ENCODE data around the gene DCAKD. TPM values are rescaled to one million over a fixed set of nuclear protein-coding genes. Genes with fewer than 3 reads are reported as not detected.

DCAKD gene
- total and polyA plus RNA-seq, 5 experiments from 2014 or later: 13.1 to 37.9 (median 16.1) TPM

DNA sequence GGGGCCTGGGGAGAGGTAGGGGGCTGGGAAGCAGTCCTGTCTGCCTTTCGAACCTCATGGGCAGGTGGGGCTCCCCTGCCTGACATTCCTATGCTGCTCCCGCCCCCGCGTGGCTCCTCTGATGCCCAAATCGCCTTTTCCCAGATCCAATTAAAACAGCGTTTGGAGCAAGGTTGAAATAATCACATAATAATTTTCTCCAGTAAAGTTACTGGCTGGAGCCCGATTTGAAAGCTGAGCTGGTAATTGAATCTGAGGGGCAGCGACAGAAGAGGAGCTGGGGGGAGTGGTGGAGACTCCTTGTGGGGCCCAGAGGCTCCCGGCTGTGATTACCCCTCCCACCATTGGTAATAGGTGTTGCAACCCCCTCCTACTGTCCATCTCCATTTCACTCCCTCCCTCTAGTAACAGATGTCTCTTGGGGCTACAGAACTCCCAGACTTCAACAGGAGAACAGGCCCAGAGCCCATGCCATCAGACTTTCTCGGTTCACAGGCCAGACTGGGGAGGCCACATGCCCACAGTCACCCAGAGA lies 44.4 kb downstream of the DCAKD start:
- H3K4me1 Mint-ChIP-seq: no peaks in the 10 kb centered on the region
- no peak overlapping the region for H3K27ac Mint-ChIP-seq
- H3K27me3 Mint-ChIP-seq: peaks cover 7 to 24% (median 13%) of the 10 kb centered on the region in 5 donors
- H3K4me3 Mint-ChIP-seq: no peak overlapping the region
- H3K36me3 Mint-ChIP-seq: peaks cover 0 to 8% (median 0%) of the 10 kb centered on the region in 3 donors
- DNase-seq: no peak
- no peaks in the 10 kb centered on the region for H3K9me3 Mint-ChIP-seq
- POLR2A ChIA-PET: no interaction called here
- ATAC-seq: no peak

DNA sequence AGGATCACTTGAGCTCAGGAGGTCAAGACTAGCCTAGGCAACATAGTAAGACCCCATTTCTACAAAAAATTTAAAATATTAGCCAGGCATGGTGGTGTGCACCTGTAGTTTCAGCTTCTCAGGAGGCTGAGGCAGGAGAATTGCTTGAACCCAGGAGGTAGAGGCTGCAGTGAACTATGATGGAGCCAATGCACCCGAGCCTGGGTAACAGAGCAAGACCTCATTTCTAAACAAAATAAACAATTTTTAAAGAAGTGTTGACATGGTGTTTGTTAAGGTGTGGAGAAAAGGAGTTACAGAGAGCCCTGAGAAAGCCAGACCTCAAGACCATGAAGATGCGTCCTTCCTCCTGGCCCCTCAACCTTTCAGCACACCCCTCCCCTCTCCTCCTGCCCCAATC lies 45.7 kb downstream of the DCAKD start:
- DNase-seq (no peak), ATAC-seq (no peak)
- Mint-ChIP-seq H3K27me3 (peaks cover 7 to 22% (median 9%) of the 10 kb centered on the region in 5 donors), H3K4me3 (no peak overlapping the region), H3K27ac (no peak overlapping the region), H3K4me1 (no peaks in the 10 kb centered on the region), H3K9me3 (no peaks in the 10 kb centered on the region), H3K36me3 (peaks cover 0 to 4% (median 0%) of the 10 kb centered on the region in 3 donors)
- POLR2A ChIA-PET: no interaction called here

DNA sequence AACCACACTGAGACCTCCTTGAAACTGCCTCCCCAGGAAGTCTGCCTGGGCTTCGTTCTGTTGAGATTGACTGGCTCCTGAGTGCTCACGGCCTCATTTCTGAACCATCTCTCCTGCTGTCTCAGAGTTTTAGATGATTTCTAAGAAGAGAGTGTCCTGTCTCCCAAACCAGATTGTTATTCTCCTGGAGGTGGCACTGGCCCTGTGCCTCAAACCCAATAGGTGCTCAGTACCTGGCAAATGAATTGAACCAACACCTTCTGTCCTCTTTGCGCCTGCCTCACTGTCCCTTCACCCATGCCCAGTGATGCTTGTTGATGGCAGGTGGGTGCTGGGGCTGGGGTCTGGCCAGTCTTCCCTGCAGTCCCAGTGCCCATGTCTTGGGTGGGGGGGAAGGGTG lies 47.0 kb downstream of the DCAKD start:
- Mint-ChIP-seq H3K36me3 (peaks cover 0 to 3% (median 2%) of the 10 kb centered on the region in 3 donors), H3K27me3 (peaks cover 3 to 20% (median 10%) of the 10 kb centered on the region in 5 donors), H3K27ac (peak overlapping the region in 1 of 10 donors; percentile 43), H3K4me3 (no peak overlapping the region), H3K9me3 (peaks cover 0 to 6% (median 2%) of the 10 kb centered on the region in 9 donors), H3K4me1 (no peaks in the 10 kb centered on the region)
- DNase-seq: no peak
- POLR2A ChIA-PET: no interaction called here
- no peak for ATAC-seq

DNA sequence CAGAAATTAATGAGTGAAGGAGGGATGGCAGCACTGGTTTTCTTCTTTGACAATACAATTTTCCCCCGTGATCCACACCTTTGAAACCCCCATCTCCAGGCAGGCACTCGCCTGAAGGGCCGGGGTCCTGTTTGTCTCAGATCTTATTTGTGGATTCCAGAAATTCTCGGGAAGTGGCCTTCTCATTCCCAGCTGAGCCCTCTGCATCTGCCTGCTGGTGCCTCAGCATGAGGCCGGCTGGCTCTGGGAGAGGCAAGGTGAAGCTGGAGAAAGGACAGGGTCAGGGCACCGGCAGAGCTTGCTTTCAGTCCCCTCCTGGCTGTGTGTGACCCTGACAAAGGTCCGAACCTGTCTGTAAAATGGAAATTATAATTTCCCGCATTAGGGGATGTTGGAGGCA lies 47.6 kb downstream of the DCAKD start:
- Mint-ChIP-seq H3K4me3 (no peak overlapping the region), H3K4me1 (no peaks in the 10 kb centered on the region), H3K27ac (peak overlapping the region in 1 of 10 donors; percentile 43), H3K36me3 (peaks cover 0 to 7% (median 2%) of the 10 kb centered on the region in 3 donors), H3K9me3 (peaks cover 0 to 10% (median 7%) of the 10 kb centered on the region in 9 donors), H3K27me3 (peaks cover 3 to 20% (median 10%) of the 10 kb centered on the region in 5 donors)
- no peak for ATAC-seq
- POLR2A ChIA-PET: no interaction called here
- no peak for DNase-seq

DNA sequence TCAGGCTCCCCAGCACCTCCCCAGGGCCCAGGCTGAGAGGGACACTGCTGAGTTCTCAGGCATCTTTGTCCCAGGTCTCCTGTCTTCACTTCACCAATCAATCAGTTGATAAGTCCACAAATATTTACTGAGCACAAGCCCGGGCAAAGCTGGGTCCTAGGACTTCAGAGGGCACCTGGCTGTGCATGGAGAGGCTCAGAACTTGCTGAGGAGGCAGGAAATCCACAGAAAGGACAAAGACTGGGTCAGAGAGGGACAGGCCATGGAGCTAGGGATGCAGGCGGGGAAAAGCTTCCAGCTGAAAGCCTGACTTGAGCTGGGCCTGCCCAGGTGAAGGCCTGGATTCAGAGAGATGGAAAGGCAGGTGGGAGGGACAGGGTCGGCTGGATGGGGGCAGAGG lies 50.1 kb downstream of the DCAKD start:
- POLR2A ChIA-PET: interaction anchor here (0.5 kb wide), 1 partner anchor 65 kb away, joined by 4 read pairs; no protein-coding TSS in a partner anchor
- Mint-ChIP-seq H3K36me3 (peaks cover 0 to 7% (median 0%) of the 10 kb centered on the region in 3 donors), H3K27me3 (peaks cover 0 to 15% (median 9%) of the 10 kb centered on the region in 5 donors), H3K4me3 (no peak overlapping the region), H3K27ac (peak overlapping the region in 1 of 10 donors; percentile 22), H3K4me1 (peaks cover 0 to 1% (median 0%) of the 10 kb centered on the region in 4 donors), H3K9me3 (peaks cover 0 to 16% (median 9%) of the 10 kb centered on the region in 9 donors)
- ATAC-seq (no peak), DNase-seq (no peak)

DNA sequence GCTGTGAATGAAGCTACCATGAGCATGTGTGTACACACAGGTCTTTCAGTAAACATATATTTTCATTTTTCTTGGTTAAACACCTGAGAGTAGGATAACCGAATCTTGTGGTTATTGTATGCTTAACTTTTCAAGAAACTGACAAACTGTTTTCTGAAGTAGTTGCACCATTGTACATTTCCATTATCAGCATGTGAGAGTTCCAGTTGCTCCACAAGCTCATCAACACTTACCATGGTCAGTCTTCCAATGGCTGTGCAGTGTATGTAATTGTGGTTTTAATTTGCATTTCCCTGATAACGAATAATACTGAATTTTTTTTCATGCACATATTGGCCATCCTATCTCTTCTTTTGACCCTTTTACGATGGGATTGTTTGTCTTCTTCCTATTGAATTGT lies 52.0 kb downstream of the DCAKD start:
- ATAC-seq (no peak), DNase-seq (no peak)
- Mint-ChIP-seq H3K4me1 (peaks cover 0 to 7% (median 2%) of the 10 kb centered on the region in 4 donors), H3K36me3 (peaks cover 0 to 7% (median 0%) of the 10 kb centered on the region in 3 donors), H3K4me3 (no peak overlapping the region), H3K9me3 (peaks cover 0 to 16% (median 9%) of the 10 kb centered on the region in 9 donors), H3K27ac (no peak overlapping the region), H3K27me3 (peaks cover 2 to 26% (median 12%) of the 10 kb centered on the region in 5 donors)
- POLR2A ChIA-PET: no interaction called here

DNA sequence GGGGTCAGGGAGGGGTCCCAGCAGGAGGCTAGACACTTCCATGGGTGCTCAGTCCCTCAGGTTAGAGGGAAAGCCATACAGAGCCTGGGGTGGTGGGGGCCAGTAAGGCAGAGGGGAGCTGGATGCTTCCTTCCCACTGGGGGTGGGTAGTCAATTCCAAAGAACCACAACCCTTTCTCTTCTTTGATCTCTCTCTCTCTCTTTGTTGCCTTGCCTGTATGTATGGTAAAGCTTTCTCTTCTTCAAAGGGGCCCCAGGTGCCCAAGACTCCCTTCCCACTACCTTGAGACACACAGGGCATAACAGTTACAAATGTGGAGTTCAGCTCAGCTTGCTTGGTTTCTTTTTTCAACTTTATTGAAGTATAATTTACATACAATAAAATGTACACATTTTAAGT lies 52.8 kb downstream of the DCAKD start:
- no peak for ATAC-seq
- H3K4me1 Mint-ChIP-seq: peaks cover 0 to 7% (median 2%) of the 10 kb centered on the region in 4 donors
- no peak for DNase-seq
- peaks cover 6 to 31% (median 16%) of the 10 kb centered on the region in 5 donors for H3K27me3 Mint-ChIP-seq
- H3K36me3 Mint-ChIP-seq: peaks cover 0 to 7% (median 0%) of the 10 kb centered on the region in 3 donors
- H3K27ac Mint-ChIP-seq: no peak overlapping the region
- POLR2A ChIA-PET: interaction anchor here (0.6 kb wide), 1 partner anchor 62 kb away, joined by 3 read pairs; the partner anchor contains the start of gene NMT1
- H3K4me3 Mint-ChIP-seq: no peak overlapping the region
- H3K9me3 Mint-ChIP-seq: peaks cover 0 to 16% (median 9%) of the 10 kb centered on the region in 9 donors

DNA sequence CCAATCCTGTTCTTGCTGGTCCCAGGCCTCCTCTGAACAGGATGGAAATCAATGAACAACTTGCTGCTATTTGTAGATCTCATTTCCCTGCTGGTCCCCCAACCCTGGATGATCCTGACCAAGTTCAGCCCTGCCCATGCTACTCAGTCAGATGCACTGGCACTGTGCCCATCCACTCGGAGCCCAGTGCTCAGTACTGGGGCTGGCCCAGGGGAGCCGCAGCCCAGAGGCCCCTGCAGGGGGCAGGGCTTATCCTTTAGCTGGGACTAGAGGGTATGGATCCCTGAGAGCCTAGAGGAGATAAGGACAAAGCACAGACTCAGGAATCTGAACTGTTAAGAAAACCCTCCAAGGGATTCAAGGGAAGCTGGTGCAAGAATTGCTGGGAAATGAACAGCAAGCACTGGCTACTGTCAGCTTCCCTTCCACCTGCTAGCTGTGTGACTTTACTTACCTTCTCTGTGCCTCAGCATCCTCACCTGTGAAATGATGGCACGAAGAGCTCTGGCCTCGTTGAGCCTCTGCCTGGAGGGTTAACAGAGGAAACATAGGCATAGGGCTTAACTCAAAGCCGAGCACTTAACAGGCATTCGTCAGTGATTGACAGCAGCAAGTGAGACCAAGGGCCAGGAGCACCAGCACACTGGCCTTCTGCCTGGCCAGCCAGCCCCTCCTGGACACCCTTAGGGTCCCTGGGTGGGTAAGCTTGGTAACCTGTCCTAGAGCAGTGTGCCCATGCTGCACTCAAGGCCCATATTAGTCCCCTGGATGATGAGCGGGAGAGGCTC lies 53.5 kb downstream of the DCAKD start:
- Mint-ChIP-seq H3K27me3 (peaks cover 6 to 36% (median 16%) of the 10 kb centered on the region in 5 donors), H3K27ac (no peak overlapping the region), H3K9me3 (peaks cover 0 to 16% (median 9%) of the 10 kb centered on the region in 9 donors), H3K36me3 (peaks cover 0 to 7% (median 0%) of the 10 kb centered on the region in 3 donors), H3K4me3 (no peak overlapping the region), H3K4me1 (peaks cover 0 to 7% (median 2%) of the 10 kb centered on the region in 4 donors)
- no peak for DNase-seq
- no peak for ATAC-seq
- POLR2A ChIA-PET: interaction anchor here (0.6 kb wide), 1 partner anchor 63 kb away, joined by 3 read pairs; the partner anchor contains the start of gene NMT1

DNA sequence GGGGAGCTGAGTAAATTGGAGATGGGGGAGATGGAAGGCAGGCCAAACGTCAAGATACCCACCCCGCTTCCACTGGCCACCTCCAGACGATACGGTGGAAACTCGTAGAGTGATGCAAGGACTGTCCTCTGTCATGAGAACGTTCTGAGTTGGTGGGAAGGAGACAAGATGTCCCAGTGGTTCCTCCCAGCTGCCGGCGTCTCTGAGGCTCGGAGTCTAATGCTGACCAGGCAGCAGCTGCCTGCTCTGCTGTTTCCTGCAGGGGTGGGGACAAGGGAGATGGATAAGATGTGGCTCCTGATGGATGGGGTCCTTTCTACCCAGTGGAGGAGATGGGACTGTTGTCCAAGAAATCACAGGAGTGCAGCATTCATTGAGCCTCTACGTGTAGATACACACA lies 55.1 kb downstream of the DCAKD start:
- H3K4me1 Mint-ChIP-seq: peaks cover 0 to 7% (median 2%) of the 10 kb centered on the region in 4 donors
- H3K27ac Mint-ChIP-seq: no peak overlapping the region
- H3K27me3 Mint-ChIP-seq: peaks cover 6 to 37% (median 16%) of the 10 kb centered on the region in 5 donors
- H3K9me3 Mint-ChIP-seq: peaks cover 0 to 16% (median 9%) of the 10 kb centered on the region in 9 donors
- DNase-seq (no peak), ATAC-seq (no peak)
- POLR2A ChIA-PET: interaction anchor here (0.6 kb wide), 1 partner anchor 77 kb away, joined by 3 read pairs; no protein-coding TSS in a partner anchor
- H3K36me3 Mint-ChIP-seq: peaks cover 0 to 7% (median 0%) of the 10 kb centered on the region in 3 donors
- H3K4me3 Mint-ChIP-seq: peak overlapping the region in 1 of 10 donors; percentile 41

DNA sequence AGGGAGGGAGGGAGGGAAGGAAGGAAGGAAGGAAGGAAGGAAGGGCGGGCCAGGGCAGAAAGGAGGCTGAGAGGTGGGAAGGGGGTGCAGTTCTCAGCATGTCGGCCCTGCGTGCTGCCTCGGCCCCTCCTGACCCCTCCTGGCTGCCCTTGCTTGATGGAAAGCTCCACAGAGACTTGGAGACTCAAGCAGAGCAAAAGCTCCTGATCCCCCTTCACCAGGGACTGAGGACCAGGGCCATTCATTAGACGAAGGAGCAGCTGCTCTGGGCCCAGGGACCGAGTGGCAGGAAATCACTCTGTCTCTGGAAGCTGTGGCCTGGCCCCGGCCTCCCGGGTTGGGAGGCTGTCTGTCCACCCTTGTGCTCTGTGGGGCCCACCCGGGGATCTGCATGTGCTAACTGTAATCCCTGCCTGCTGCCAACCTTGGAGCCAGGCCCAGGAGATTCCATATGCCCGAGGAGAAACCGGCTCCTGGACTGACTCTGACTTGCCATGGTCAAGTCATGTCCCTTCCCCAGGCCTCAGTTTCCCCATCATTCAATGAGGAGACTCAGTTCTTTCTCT lies 55.9 kb downstream of the DCAKD start:
- Mint-ChIP-seq H3K36me3 (peaks cover 0 to 7% (median 0%) of the 10 kb centered on the region in 3 donors), H3K4me1 (peaks cover 0 to 7% (median 2%) of the 10 kb centered on the region in 4 donors), H3K27ac (no peak overlapping the region), H3K9me3 (peaks cover 0 to 16% (median 9%) of the 10 kb centered on the region in 9 donors), H3K27me3 (peaks cover 6 to 39% (median 14%) of the 10 kb centered on the region in 5 donors), H3K4me3 (no peak overlapping the region)
- ATAC-seq (no peak), DNase-seq (no peak)
- POLR2A ChIA-PET: interaction anchor here (0.5 kb wide), 1 partner anchor 50 kb away, joined by 3 read pairs; no protein-coding TSS in a partner anchor

DNA sequence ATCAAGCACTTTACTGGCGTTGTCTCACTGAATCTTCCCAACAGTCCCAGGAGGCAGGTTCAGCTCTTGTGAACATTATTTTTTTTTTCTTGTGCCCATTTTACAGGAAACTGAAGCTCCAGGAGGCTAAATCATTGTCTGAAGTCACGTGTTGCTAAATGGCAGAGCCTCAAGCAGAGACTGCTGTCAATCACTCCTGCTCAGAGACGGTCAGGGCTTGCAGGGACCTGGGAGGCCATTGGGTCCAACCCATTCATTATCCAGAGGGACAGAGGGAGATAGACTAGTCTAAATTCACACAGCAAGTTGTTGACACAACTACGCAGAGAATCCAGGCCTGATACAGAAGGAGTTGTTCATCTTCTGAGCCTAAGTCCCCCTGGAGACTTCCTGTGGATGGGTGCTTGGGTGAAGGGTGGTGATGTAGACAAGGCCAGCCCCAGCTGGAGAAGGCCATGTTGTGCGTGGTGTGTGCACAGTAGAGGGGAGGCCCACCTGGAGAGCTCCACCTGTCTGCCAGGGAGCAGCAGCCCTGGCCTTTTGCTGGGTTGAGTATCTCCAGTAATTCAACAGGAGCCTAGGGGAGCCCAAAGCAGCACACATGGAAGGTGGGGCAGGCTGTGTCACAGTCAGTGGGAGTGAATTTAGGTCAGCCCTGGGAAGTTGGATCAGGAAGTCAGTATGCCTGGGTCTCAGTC lies 59.0 kb downstream of the DCAKD start:
- H3K27ac Mint-ChIP-seq: no peak overlapping the region
- ATAC-seq (no peak), DNase-seq (no peak)
- H3K9me3 Mint-ChIP-seq: no peaks in the 10 kb centered on the region
- H3K4me3 Mint-ChIP-seq: no peak overlapping the region
- no peaks in the 10 kb centered on the region for H3K36me3 Mint-ChIP-seq
- POLR2A ChIA-PET: no interaction called here
- H3K27me3 Mint-ChIP-seq: peaks cover 10 to 71% (median 32%) of the 10 kb centered on the region in 5 donors
- H3K4me1 Mint-ChIP-seq: peaks cover 2 to 21% (median 10%) of the 10 kb centered on the region in 4 donors

DNA sequence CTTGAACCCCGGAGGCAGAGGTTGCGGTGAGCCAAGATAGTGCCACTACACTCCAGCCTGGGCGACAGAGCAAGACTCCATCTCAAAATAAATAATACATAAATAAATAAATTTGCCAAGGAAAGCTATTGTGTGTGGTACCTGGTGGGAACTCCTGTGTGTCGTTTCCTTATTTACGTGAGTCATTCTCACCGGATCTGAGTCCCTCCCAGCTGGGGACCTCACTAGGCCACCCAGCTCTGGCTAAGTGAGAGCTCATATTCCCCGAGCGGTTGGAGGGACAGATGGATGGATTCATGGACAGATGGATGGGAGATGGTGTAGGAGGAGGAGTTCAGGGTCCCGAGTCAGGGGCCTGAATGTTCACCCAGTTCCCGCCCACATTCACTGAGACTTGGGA lies 60.4 kb downstream of the DCAKD start:
- Mint-ChIP-seq H3K4me1 (peaks cover 4 to 25% (median 13%) of the 10 kb centered on the region in 4 donors), H3K27me3 (peaks cover 11 to 66% (median 34%) of the 10 kb centered on the region in 5 donors), H3K9me3 (no peaks in the 10 kb centered on the region), H3K27ac (no peak overlapping the region), H3K4me3 (no peak overlapping the region), H3K36me3 (no peaks in the 10 kb centered on the region)
- POLR2A ChIA-PET: no interaction called here
- DNase-seq (no peak), ATAC-seq (no peak)
